PFSK-1 (cell line): ENCODE measurements around the gene ARHGAP20.

Experiments
- FOXP2 ChIP-seq: optimal IDR thresholded peaks from 2 replicates; pipeline ENCODE3; 2011; ENCODE audit warnings: borderline replicate concordance, control low read depth, inconsistent platforms; ENCODE audit not compliant: insufficient read depth; ENCODE audit errors: extremely low read length, extremely low read depth
- POLR2AphosphoS5 ChIP-seq: IDR thresholded peaks from 2 replicates; pipeline ENCODE4 v1.6.1; 2012; ENCODE audit warnings: low read depth, mild to moderate bottlenecking, control low read depth, low read length, moderate library complexity
- SIN3A ChIP-seq: IDR thresholded peaks from 2 replicates; pipeline ENCODE4 v1.6.1; 2012; ENCODE audit warnings: mild to moderate bottlenecking, low read length, moderate library complexity, borderline replicate concordance; ENCODE audit not compliant: insufficient read depth
- TAF1 ChIP-seq: IDR thresholded peaks from 2 replicates; pipeline ENCODE4 v1.6.1; 2012; ENCODE audit warnings: low read length, control low read depth, borderline replicate concordance; ENCODE audit not compliant: insufficient read depth
- TF ChIP-seq, protein P1 (sequence below), 2 experiments: IDR thresholded peaks; 2 replicates each; pipeline versions ENCODE4 v1.6.1 to v1.8.0; 2011 to 2012; ENCODE audit warnings: low read depth in 2 of 2, low read length in 2 of 2, control low read depth in 1 of 2, inconsistent platforms in 1 of 2, mild to moderate bottlenecking in 1 of 2, moderate library complexity in 1 of 2; ENCODE audit not compliant: insufficient read depth in 1 of 2

The ARHGAP20 gene

DNA sequence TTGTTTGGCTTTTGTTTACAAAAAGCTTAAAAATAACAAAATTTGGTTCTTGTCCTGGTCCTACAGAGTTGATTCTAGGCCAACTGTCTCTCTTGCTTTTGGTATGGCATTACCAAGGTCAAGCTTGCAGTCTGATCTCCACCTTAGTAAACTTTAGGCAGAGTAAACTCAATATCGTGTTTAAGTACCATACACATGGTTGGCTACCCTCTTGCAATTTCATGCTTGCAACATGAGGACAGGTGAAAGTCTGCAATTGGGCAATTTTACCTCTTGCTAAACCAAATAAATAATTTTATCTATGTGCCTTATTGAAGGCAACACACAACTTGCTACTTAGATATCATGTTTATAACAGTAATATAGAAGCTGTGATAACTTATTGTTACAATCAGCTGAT lies 125.1 kb downstream of the ARHGAP20 start:
- no peak for TF ChIP-seq POLR2AphosphoS5
- no peak for TF ChIP-seq TAF1
- TF ChIP-seq FOXP2: no peak
- TF ChIP-seq SIN3A: no peak
- TF ChIP-seq, protein P1, sequence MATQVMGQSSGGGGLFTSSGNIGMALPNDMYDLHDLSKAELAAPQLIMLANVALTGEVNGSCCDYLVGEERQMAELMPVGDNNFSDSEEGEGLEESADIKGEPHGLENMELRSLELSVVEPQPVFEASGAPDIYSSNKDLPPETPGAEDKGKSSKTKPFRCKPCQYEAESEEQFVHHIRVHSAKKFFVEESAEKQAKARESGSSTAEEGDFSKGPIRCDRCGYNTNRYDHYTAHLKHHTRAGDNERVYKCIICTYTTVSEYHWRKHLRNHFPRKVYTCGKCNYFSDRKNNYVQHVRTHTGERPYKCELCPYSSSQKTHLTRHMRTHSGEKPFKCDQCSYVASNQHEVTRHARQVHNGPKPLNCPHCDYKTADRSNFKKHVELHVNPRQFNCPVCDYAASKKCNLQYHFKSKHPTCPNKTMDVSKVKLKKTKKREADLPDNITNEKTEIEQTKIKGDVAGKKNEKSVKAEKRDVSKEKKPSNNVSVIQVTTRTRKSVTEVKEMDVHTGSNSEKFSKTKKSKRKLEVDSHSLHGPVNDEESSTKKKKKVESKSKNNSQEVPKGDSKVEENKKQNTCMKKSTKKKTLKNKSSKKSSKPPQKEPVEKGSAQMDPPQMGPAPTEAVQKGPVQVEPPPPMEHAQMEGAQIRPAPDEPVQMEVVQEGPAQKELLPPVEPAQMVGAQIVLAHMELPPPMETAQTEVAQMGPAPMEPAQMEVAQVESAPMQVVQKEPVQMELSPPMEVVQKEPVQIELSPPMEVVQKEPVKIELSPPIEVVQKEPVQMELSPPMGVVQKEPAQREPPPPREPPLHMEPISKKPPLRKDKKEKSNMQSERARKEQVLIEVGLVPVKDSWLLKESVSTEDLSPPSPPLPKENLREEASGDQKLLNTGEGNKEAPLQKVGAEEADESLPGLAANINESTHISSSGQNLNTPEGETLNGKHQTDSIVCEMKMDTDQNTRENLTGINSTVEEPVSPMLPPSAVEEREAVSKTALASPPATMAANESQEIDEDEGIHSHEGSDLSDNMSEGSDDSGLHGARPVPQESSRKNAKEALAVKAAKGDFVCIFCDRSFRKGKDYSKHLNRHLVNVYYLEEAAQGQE (IDR thresholded peaks at IDR 0.05; ENCODE audit: insufficient read depth in 1 of 2, low read depth in 2 of 2, low read length in 2 of 2): no peak

DNA sequence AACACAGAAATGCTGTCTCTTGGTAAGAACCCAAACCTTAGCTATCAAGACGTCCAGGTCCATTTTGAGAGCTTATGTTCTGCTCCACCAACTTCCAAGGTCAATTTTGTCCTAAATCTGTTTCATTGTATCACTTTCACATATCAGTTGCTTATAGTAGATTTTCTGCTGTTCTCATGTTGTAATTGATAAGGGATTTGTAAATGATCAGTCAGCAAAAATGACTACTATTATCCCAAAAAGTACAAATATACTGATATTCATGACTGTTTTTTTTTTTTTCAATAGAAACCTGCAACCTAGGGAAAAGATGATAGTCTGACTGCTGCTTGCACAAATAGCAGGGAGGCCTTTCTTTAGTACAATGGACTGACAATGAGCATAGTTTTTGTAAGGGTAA lies 128.1 kb downstream of the ARHGAP20 start:
- TF ChIP-seq, protein P1 (IDR thresholded peaks at IDR 0.05; ENCODE audit: insufficient read depth in 1 of 2, low read depth in 2 of 2, low read length in 2 of 2): no peak
- TF ChIP-seq FOXP2: no peak
- no peak for TF ChIP-seq POLR2AphosphoS5
- TF ChIP-seq TAF1: no peak
- TF ChIP-seq SIN3A: no peak

DNA sequence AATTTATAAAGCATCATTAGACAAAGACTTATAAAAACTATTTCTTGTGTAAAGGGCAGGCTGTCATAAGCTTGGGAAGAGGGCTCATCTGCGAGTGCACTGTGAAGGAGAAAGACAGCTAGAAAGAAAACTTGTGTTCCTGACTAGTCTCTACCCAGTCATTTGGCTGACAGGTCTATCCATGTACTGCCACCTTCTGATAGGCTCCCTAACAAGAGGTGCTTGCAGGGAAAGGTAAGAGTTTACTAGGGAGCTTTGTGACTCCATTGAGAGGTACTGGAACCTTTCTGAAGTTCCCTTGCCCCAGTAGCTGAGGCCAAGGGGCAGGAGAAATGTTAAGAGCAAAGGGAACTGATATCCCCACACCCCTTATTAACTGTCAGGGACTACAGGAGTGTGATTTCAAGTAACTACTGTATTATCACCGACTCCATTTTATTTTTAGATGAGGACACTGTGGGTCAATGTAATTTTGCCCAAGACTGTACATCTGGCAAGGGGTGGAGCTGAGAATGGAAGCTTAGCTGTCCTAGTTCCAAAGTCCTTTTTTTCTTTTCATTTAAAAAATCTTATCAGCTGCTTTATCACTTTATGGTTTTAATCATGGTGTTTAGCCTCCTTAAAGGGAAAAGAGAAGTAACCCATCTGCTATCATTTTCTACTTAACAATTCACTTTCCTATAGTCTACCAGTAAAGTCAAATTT lies 129.4 kb downstream of the ARHGAP20 start:
- TF ChIP-seq, protein P1 (IDR thresholded peaks at IDR 0.05; ENCODE audit: insufficient read depth in 1 of 2, low read depth in 2 of 2, low read length in 2 of 2): no peak
- no peak for TF ChIP-seq TAF1

DNA sequence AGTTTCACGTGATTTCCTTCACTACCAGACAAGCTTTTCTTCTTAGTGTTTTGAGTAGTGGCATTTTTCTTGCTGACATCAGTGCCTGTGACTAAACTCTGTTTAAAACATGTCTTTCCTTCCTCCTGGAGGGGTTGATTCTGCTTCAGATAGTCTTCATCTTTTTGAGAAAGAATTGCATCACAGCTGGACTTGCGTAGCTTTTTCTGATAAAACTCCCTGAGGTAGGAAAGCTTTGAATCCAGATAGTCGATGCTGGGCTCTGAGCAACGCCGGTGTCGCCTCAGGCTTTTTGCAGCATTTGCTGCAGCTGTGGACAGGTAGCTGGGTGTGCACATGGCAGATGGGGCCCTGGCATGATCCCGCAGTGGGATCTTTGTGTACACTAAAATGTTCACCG lies 131.7 kb downstream of the ARHGAP20 start:
- no peak for TF ChIP-seq FOXP2
- no peak for TF ChIP-seq POLR2AphosphoS5

DNA sequence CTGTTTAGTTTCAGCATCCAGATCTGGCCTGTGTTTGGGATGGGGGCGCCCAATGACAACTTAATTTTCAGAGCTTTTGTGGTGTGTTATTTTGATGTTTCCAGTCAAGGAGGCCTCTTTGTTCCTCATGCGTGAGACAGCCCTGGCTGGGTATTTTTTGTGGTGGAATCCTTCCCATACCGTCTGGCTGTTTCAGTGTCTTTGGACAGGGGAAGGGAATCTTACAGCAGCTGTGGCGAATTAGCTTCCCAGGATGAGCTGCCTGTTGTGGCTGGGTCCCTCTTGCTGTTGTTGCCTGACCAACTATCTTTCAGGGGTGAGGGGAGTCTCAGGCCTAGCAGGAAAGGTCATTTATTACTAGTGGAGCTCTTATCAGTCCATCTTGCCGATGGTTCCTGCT lies 138.8 kb downstream of the ARHGAP20 start:
- TF ChIP-seq, protein P1 (IDR thresholded peaks at IDR 0.05; ENCODE audit: insufficient read depth in 1 of 2, low read depth in 2 of 2, low read length in 2 of 2): no peak
- no peak for TF ChIP-seq SIN3A
- no peak for TF ChIP-seq TAF1
- TF ChIP-seq FOXP2: no peak
- TF ChIP-seq POLR2AphosphoS5: no peak
